ENCODE measurements around the gene EXT2.

EXT2 gene

GRCh38 chr11:44088377-44088776, 7.1 kb upstream of the EXT2 start:
- no peak for DNase-seq

- no peak for DNase-seq
Observed at GRCh38 chr11:44088871-44089270, 6.6 kb upstream of the EXT2 start.

- DNase-seq, result no peak
Observed at GRCh38 chr11:44090539-44090938, 4.9 kb upstream of the EXT2 start.

- DNase-seq, result peak; percentile 31
Observed at GRCh38 chr11:44094260-44094868, 1.1 kb upstream of the EXT2 start.

GRCh38 chr11:44096360-44097185, 1.1 kb downstream of the EXT2 start:
- no peak for DNase-seq

- no peak for DNase-seq
Observed at GRCh38 chr11:44097821-44098220, 2.3 kb downstream of the EXT2 start.

GRCh38 chr11:44101098-44101497, 5.6 kb downstream of the EXT2 start:
- DNase-seq, result no peak

- DNase-seq, result no peak
Observed at GRCh38 chr11:44104481-44105294, 9.2 kb downstream of the EXT2 start.

GRCh38 chr11:44108260-44108659, 12.8 kb downstream of the EXT2 start:
- DNase-seq, result no peak

- no peak for DNase-seq
Observed at GRCh38 chr11:44110231-44110679, 14.8 kb downstream of the EXT2 start.

- DNase-seq, result no peak
Observed at GRCh38 chr11:44112091-44112821, 16.8 kb downstream of the EXT2 start.

GRCh38 chr11:44113018-44113417, 17.5 kb downstream of the EXT2 start:
- no peak for DNase-seq

GRCh38 chr11:44113572-44113971, 18.1 kb downstream of the EXT2 start:
- no peak for DNase-seq

GRCh38 chr11:44116234-44116830, 20.9 kb downstream of the EXT2 start:
- no peak for DNase-seq

- DNase-seq, result no peak
Observed at GRCh38 chr11:44120169-44120568, 24.7 kb downstream of the EXT2 start.

- no peak for DNase-seq
Observed at GRCh38 chr11:44125598-44125997, 30.1 kb downstream of the EXT2 start.

GRCh38 chr11:44126304-44126703, 30.8 kb downstream of the EXT2 start:
- no peak for DNase-seq

GRCh38 chr11:44127130-44127529, 31.7 kb downstream of the EXT2 start:
- DNase-seq, result no peak

GRCh38 chr11:44128729-44129128, 33.3 kb downstream of the EXT2 start:
- no peak for DNase-seq

- no peak for DNase-seq
Observed at GRCh38 chr11:44130751-44131150, 35.3 kb downstream of the EXT2 start.

- DNase-seq, result no peak
Observed at GRCh38 chr11:44133335-44133946, 38.0 kb downstream of the EXT2 start.

GRCh38 chr11:44134625-44135024, 39.1 kb downstream of the EXT2 start:
- no peak for DNase-seq
